HUES48 (cell line): ENCODE data around the gene NBPF4.
"Not testable (repeated sequence)": the region's sequence is repeated elsewhere in the genome, so short reads cannot be mapped to it uniquely, and the experiment has no call there.

ENCODE experiments used
- H3K27ac ChIP-seq: one replicate; pipeline ENCODE4 v1.7.0; 2013; ENCODE audit warnings: low read depth, low read length, inconsistent platforms
- H3K27me3 ChIP-seq: 2 replicates; pipeline ENCODE4 v1.6.1; 2013; ENCODE audit warnings: mild to moderate bottlenecking, low read length; ENCODE audit not compliant: control insufficient read depth, insufficient read depth
- H3K36me3 ChIP-seq: 2 replicates; pipeline ENCODE4 v1.6.1; 2013; ENCODE audit warnings: low read length; ENCODE audit not compliant: control insufficient read depth, insufficient read depth
- H3K4me1 ChIP-seq: 2 replicates; pipeline ENCODE4 v1.6.1; 2013; ENCODE audit warnings: mild to moderate bottlenecking, low read length; ENCODE audit not compliant: control insufficient read depth, insufficient read depth
- H3K4me3 ChIP-seq: 2 replicates; pipeline ENCODE4 v1.5.1; 2013; ENCODE audit warnings: mild to moderate bottlenecking, low read depth, low read length
- H3K9ac ChIP-seq: 2 replicates; pipeline ENCODE4 v1.6.1; 2013; ENCODE audit warnings: mild to moderate bottlenecking, low read depth, low read length, moderate library complexity
- H3K9me3 ChIP-seq: 2 replicates; pipeline ENCODE4 v1.6.1; 2013; ENCODE audit warnings: low read length; ENCODE audit not compliant: control insufficient read depth, insufficient read depth

Gene NBPF4, protein sequence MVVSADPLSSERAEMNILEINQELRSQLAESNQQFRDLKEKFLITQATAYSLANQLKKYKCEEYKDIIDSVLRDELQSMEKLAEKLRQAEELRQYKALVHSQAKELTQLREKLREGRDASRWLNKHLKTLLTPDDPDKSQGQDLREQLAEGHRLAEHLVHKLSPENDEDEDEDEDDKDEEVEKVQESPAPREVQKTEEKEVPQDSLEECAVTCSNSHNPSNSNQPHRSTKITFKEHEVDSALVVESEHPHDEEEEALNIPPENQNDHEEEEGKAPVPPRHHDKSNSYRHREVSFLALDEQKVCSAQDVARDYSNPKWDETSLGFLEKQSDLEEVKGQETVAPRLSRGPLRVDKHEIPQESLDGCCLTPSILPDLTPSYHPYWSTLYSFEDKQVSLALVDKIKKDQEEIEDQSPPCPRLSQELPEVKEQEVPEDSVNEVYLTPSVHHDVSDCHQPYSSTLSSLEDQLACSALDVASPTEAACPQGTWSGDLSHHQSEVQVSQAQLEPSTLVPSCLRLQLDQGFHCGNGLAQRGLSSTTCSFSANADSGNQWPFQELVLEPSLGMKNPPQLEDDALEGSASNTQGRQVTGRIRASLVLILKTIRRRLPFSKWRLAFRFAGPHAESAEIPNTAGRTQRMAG

DNA sequence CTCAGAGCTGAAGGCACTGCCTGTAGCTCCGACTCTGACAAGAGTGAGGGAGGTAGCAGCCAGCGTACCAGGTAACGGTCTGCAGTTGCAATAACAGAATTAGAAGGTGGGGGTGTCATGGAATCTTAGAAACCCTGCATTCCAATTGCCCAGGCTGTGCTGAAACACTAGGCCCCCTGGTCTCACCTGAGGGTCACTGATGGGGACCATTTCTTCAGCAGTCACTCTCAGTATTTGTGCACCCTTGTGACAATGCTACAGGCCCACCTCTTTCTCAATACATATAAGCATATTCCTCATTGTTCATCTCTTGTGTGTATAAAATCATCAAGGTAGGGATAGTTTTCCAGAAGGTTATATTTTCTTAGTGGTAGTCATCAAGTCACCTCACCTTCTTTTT is at the start of gene NBPF4:
Gene NBPF4 (minus strand): TSS at position 101 of the 400 bp plus-strand sequence. CDS start 315 bp downstream, outside the sequence.
- H3K36me3 ChIP-seq, H3K9ac ChIP-seq, H3K27me3 ChIP-seq, H3K27ac ChIP-seq, H3K4me1 ChIP-seq, H3K4me3 ChIP-seq, H3K9me3 ChIP-seq: not testable (repeated sequence)

DNA sequence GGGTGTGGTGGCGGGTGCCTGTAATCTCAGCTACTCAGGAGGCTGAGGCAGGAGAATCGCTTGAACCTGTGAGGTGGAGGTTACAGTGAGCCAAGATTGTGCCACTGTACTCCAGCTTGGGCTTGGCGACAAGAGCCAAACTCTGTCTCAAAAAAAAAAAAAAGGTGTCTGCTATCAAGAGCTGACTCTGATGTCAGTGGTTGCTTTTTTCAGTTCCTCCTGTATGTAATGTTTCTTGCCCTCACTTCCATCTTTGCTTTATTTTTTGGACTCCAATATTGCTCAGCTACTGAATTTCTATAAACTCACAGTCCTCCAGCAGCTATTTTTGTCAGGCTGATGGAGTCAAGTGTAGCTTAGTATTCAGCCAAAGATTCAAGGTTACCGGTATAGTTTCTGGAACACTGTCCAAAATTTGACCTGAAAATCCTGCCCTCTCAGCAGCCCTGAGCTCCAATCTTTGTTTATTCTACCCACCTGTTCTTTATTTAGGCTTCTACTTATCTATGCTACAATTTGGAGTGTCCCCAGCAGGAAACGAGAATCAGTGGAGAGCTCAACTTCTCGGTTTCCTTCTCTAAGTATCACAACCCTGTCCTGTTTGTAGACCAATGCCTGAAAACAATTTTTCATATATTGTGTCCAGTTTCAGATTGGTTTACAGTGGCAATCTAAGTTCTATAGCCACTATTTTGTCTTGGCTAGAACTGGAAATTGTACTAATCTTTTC is 38.8 kb upstream of the NBPF4 start:
- not testable (repeated sequence) for H3K4me3 ChIP-seq, H3K4me1 ChIP-seq, H3K36me3 ChIP-seq, H3K27me3 ChIP-seq, H3K9me3 ChIP-seq, H3K9ac ChIP-seq, H3K27ac ChIP-seq

DNA sequence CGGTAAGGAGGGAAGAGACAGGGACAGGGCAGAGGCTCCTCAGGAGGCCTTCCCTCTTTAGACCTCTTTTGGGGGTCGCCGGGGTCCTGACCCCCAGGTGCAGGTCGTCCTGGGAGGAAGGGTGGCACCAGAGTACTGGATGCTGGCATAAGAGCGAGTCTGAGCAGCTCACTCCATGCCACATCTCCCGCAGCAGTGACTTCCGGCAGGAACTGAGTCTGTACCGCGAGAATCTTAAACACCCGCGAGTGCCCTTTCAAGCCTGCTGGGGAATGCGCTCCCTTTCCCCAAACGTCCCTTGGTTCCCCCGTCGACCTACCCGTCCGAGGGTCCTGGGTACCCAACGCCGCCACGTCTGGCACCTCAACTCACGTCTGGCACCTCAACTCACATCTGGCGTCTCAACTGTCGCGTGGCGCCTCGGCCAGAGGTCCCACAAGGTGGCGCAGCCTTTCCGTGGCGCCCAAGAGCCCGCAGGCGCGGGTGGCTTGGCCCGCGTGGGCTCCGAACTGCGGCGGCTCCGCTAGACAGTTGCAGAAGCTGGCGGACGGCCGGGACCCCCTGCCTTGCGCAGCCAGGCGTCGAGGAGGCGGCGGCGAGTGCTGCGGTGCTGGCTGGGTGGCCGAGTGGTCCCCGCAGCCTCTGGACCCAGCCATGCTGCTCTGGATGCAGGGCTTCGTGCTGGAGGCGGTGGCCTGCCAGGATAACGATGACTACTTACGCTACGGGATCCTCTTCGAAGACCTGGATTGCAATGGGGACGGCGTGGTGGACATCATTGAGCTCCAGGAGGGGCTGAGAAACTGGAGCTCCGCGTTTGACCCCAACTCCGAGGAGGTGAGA is 28.8 kb upstream of the NBPF4 start:
- H3K9me3 ChIP-seq, H3K27ac ChIP-seq, H3K9ac ChIP-seq, H3K4me3 ChIP-seq, H3K4me1 ChIP-seq, H3K36me3 ChIP-seq, H3K27me3 ChIP-seq: not testable (repeated sequence)

DNA sequence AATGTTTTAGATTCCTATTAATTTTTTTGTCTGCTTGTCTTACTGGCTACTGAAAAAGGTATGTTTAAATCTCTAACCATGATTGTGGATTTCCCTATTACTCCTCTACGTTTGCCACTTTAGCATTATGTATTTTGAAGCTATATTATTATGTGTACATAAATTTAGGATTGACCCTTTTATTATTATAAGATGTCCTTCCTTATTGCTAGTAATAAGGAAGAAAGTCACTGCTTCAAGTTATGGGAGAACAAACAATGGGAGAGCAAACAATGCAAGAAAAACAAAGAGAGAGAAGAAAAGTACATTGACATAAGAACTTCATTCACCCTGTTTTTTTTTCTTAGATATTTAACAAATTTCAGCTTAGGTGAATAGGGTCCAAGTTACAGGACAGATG is 23.2 kb upstream of the NBPF4 start:
- not testable (repeated sequence) for H3K36me3 ChIP-seq, H3K9ac ChIP-seq, H3K27me3 ChIP-seq, H3K27ac ChIP-seq, H3K4me3 ChIP-seq, H3K9me3 ChIP-seq, H3K4me1 ChIP-seq

DNA sequence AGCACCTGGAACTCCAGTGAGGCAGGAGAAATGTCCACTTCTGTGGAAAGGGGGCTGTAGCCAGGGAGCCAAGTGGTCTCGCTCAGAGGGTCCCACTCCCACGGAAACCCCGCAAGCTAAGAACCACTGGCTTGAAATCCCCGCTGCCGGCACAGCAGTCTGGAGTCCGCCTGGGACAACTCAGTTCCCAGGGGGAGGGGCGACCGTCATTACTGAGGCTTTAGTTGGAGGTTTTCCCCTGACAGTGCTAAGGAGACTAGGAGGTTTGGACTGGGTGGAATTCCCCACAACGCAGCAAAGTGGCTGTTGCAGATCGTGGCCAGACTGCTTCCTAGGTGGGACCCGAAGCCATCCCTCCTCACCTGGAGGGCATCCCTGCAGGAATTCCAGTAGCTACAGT is 18.1 kb upstream of the NBPF4 start:
- H3K27me3 ChIP-seq, H3K27ac ChIP-seq, H3K9me3 ChIP-seq, H3K4me3 ChIP-seq, H3K9ac ChIP-seq, H3K4me1 ChIP-seq, H3K36me3 ChIP-seq: not testable (repeated sequence)

DNA sequence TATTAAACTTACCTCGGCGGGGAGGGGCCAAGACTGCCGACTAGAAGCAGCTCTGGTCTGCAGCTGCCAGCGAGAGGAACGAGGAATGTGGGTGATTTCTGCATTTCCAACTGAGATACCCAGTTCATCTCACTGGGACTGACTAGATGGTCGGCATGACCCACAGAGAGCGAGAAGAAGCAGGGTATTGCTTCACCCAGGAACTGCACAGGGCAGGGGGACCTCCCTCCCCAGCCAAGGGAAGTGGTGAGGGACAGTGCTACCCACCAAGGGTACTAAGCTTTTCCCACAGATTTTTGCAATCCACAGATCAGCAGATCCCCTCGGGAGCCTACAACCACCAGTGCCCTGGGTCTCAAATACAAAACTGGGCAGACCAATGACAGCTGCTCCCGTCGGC is 17.6 kb upstream of the NBPF4 start:
- H3K27me3 ChIP-seq, H3K4me1 ChIP-seq, H3K27ac ChIP-seq, H3K36me3 ChIP-seq, H3K9me3 ChIP-seq, H3K9ac ChIP-seq, H3K4me3 ChIP-seq: not testable (repeated sequence)

DNA sequence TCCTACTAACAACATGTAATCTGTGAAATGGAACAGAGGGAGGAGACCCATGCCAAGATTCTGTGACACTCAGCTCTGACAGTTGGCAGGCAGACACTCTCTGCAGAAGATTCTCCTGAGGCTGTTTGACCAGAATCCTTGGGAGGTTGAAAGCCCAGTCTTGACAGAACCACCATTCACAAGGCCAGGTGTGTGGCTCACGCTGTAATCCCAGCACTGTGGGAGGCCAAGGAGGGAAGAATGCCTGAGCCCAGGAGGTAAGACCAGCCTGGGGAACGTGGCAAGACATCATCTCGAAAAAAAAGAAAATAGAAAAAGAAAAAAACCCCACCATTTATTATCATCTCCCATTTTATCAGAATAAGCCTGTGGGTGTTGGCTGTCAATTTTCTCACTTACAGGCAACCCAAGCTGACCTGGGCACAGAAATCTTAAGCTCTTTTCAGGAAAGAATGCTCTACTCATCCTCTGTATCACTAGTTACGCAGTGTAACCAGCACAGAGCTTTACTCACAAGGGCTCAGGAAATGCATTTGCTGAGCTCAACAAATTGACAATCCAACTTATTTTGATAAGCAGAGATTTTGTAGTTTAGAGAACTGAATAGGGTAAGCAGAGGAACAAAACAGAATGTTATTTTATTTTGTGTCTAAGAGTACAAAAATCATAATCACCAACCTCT is 16.8 kb upstream of the NBPF4 start:
- H3K36me3 ChIP-seq, H3K9me3 ChIP-seq, H3K4me1 ChIP-seq, H3K27me3 ChIP-seq, H3K27ac ChIP-seq, H3K4me3 ChIP-seq, H3K9ac ChIP-seq: not testable (repeated sequence)

DNA sequence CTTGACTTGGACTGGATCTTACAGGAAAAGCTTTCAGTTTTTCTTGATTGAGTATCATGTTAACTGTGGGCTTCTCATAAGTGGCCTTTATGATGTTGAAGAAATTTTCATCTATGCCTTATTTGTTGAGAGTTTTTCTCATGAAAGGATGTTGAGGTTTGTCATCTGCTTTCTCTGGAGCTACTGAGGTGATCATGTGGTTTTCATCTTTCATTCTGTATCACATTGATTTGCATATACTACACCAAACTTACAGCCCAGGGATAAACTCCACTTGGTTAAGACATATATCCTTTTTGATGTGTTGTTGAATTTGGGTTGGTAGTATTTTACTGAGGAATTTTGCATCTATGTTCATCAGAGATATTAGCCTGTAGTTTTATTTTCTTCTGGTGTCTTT is 11.6 kb upstream of the NBPF4 start:
- H3K4me3 ChIP-seq, H3K27me3 ChIP-seq, H3K36me3 ChIP-seq, H3K9ac ChIP-seq, H3K9me3 ChIP-seq, H3K4me1 ChIP-seq, H3K27ac ChIP-seq: not testable (repeated sequence)

DNA sequence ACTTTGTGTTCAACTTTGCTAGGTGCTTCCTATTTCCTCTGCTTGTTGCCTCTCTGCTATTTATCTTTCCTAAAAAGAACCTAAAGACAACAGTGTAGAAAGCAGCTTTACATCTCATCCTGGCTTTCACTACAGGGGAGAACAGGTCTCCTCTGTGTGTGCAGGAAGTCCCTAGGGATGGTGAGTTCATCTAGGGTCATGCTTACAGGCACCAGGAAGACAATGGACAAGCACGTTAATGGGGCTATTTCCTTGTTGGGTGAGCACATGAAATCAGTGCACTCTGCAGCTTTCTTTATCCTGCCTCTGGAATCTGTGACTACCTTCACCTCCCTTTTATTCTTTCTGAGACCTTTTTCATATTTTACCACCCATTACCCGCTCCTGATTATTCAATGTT is 4.5 kb downstream of the NBPF4 start:
- H3K36me3 ChIP-seq, H3K9me3 ChIP-seq, H3K9ac ChIP-seq, H3K4me3 ChIP-seq, H3K27ac ChIP-seq, H3K27me3 ChIP-seq, H3K4me1 ChIP-seq: not testable (repeated sequence)

DNA sequence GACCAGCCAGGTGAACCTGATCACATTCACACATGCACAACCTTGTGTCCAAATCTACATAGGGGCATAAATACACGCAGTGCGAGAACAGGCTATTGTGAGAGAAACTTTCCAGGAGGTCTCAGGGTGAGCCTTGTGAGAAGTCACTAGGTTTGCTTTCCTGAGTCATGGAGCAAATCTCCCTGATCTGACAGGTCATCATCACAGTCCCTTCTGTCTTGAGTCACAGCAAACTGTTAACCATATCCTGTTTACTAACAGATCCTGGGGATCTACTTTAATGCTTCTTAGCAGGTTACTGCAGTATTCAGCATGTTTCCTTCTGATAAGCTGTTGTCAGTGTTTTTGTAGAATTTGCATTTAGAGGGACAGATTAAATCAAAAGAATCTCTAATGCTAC is 8.6 kb downstream of the NBPF4 start:
- H3K9ac ChIP-seq, H3K4me1 ChIP-seq, H3K27ac ChIP-seq, H3K27me3 ChIP-seq, H3K9me3 ChIP-seq, H3K4me3 ChIP-seq, H3K36me3 ChIP-seq: not testable (repeated sequence)
